C4-2B (cell line): ENCODE results near the gene TLE2.

Experiments used
- CTCF ChIP-seq: fragments of 450-650 bp; conservative IDR thresholded peaks from 2 replicates; pipeline ENCODE4 v1.5.1; 2017; ENCODE audit warnings: mild to moderate bottlenecking
- ZFX ChIP-seq: fragments of 450-650 bp; IDR thresholded peaks from 2 replicates; pipeline ENCODE4 v1.6.1; 2017

GRCh38 chr19:3058821-3059314 lies 29.8 kb upstream of the TLE2 start:
- TF ChIP-seq CTCF (no peak), ZFX (no peak)
